GM06990 (cell line): Measurements from ENCODE around the gene HBEGF.

Source experiments
- DNase-seq: peaks from one replicate; pipeline ENCODE4 v3.0.0-alpha.2; 2011; ENCODE audit not compliant: insufficient read length; ENCODE audit errors: extremely low read depth
- H3K27me3 ChIP-seq: replicated peaks from 2 replicates; pipeline ENCODE4 v1.6.0; 2011; ENCODE audit warnings: low read length; ENCODE audit not compliant: control insufficient read depth, insufficient read depth
- H3K36me3 ChIP-seq: 2 replicates; pipeline ENCODE4 v1.5.1; 2011; ENCODE audit warnings: low read length; ENCODE audit not compliant: control insufficient read depth, insufficient read depth
- H3K4me3 ChIP-seq: replicated peaks from 2 replicates; pipeline ENCODE4 v1.5.1; 2011; ENCODE audit warnings: low read depth, mild to moderate bottlenecking, control low read depth, low read length
- TF ChIP-seq, protein P1 (sequence below): IDR thresholded peaks from 2 replicates; pipeline ENCODE4 v1.5.1; 2011; ENCODE audit warnings: low read length, control low read depth, mild to moderate bottlenecking, inconsistent platforms; ENCODE audit not compliant: insufficient read depth, poor library complexity, severe bottlenecking

HBEGF gene, protein sequence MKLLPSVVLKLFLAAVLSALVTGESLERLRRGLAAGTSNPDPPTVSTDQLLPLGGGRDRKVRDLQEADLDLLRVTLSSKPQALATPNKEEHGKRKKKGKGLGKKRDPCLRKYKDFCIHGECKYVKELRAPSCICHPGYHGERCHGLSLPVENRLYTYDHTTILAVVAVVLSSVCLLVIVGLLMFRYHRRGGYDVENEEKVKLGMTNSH

GRCh38 chr5:140346348-140347221 is at the start of gene HBEGF:
TSS of gene HBEGF (minus strand) at chr5:140346603. CDS start at chr5:140346328, 275 bp downstream.
- Histone ChIP-seq H3K4me3 (peak within 1 kb of the TSS; percentile 67), H3K36me3 (no peaks in the 10 kb centered on the region), H3K27me3 (no peaks in the 10 kb centered on the region)
- peak; percentile 72 for DNase-seq
- TF ChIP-seq, protein P1, sequence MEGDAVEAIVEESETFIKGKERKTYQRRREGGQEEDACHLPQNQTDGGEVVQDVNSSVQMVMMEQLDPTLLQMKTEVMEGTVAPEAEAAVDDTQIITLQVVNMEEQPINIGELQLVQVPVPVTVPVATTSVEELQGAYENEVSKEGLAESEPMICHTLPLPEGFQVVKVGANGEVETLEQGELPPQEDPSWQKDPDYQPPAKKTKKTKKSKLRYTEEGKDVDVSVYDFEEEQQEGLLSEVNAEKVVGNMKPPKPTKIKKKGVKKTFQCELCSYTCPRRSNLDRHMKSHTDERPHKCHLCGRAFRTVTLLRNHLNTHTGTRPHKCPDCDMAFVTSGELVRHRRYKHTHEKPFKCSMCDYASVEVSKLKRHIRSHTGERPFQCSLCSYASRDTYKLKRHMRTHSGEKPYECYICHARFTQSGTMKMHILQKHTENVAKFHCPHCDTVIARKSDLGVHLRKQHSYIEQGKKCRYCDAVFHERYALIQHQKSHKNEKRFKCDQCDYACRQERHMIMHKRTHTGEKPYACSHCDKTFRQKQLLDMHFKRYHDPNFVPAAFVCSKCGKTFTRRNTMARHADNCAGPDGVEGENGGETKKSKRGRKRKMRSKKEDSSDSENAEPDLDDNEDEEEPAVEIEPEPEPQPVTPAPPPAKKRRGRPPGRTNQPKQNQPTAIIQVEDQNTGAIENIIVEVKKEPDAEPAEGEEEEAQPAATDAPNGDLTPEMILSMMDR: peak; percentile 66

DNA sequence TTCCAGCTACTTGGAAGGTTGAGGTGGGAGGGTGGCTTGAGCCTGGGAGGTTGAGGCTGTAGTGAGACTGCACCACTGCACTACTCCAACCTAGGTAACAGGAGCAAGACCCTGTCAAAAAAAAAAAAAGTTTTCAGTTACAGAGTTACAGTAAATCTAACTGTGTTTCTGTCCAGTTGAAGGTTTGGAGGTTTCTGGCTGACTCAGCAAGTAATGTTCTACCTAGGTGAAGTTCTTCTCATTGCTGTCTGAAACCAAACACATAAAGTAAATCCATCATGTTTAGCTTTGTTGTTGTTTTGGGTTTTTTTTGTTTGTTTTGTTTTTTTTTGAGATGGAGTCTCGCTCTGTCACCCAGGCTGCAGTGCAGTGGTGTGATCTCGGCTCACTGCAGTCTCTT is 47.3 kb upstream of the HBEGF start:
- no peak overlapping the region for H3K4me3 ChIP-seq
- no peak for DNase-seq
- H3K36me3 ChIP-seq: no peaks in the 10 kb centered on the region
- no peaks in the 10 kb centered on the region for H3K27me3 ChIP-seq
- TF ChIP-seq, protein P1: no peak

DNA sequence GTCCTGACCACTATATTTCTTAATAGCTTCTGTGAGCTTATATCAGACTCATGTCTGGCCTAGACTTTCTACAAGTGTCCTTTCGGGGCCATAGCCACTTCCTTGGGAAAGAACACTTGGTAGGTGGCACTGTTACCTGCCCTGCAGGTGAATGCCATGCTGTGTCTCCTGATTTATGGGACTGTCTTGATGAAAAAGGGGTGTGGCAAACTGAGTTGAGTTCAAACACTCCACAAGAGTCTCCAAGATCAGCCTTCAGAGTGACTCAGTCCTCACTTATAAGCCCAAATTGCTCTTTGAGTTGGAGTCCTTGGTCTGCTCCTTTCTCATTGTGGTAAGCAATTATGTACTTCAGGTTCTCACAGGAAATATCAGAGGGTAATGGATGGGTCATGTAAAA is 45.3 kb upstream of the HBEGF start:
- no peak for DNase-seq
- no peak overlapping the region for H3K4me3 ChIP-seq
- TF ChIP-seq, protein P1: no peak
- H3K27me3 ChIP-seq: no peaks in the 10 kb centered on the region
- no peaks in the 10 kb centered on the region for H3K36me3 ChIP-seq

DNA sequence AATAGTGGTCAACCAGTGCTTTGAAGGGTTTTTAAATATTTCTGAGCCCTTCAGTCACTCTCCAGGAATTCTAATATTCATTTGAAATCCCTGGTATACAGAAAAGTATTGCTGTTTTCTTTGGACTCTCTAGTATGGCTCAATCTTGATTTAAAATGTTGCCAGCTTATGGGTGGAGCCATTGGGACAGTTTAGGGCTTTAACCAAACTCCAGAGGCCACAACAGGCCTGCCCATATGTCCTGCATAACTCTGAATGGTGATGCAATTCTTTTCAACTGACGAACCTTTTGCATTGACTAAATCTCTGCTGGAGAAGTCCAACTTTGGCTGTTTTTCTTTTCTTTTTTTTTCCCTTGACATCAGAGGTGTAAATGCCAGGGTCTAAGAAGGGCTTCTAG is 44.9 kb upstream of the HBEGF start:
- Histone ChIP-seq H3K27me3 (no peaks in the 10 kb centered on the region), H3K4me3 (no peak overlapping the region), H3K36me3 (no peaks in the 10 kb centered on the region)
- TF ChIP-seq, protein P1: no peak
- no peak for DNase-seq

GRCh38 chr5:140388052-140388451 is 41.6 kb upstream of the HBEGF start:
- Histone ChIP-seq H3K27me3 (no peaks in the 10 kb centered on the region), H3K4me3 (no peak overlapping the region), H3K36me3 (no peaks in the 10 kb centered on the region)
- TF ChIP-seq, protein P1: no peak
- no peak for DNase-seq
